HCT116 (cell line): ENCODE measurements around the gene RASSF7.

Source experiments
- CEBPB ChIP-seq: IDR thresholded peaks from 2 replicates; pipeline ENCODE4 v1.6.1; 2012; ENCODE audit warnings: low read depth
- EZH2 ChIP-seq: fragments of 200-600 bp; sonication (generic); IDR thresholded peaks from 2 replicates; pipeline ENCODE4 v1.6.1; 2017; ENCODE audit warnings: antibody characterized with exemption, mixed run types
- POLR2A ChIP-seq: IDR thresholded peaks from 2 replicates; pipeline ENCODE4 v1.7.0; 2011; ENCODE audit warnings: borderline replicate concordance; ENCODE audit not compliant: insufficient read depth, insufficient read length; ENCODE audit errors: extremely low read depth
- POLR2AphosphoS5 ChIP-seq: IDR thresholded peaks from 2 replicates; pipeline ENCODE4 v1.6.1; 2011; ENCODE audit warnings: mild to moderate bottlenecking, low read depth, low read length, moderate library complexity
- RAD21 ChIP-seq: IDR thresholded peaks from 2 replicates; pipeline ENCODE4 v1.6.1; 2012; ENCODE audit warnings: low read depth, mild to moderate bottlenecking
- REST ChIP-seq: IDR thresholded peaks from 2 replicates; pipeline ENCODE4 v1.6.1; 2012; ENCODE audit warnings: low read depth
- SP1 ChIP-seq: IDR thresholded peaks from 2 replicates; pipeline ENCODE4 v1.6.1; 2012; ENCODE audit warnings: low read depth
- TCF7L2 ChIP-seq: IDR thresholded peaks from 2 replicates; pipeline ENCODE4 v1.7.0; 2011; ENCODE audit warnings: borderline replicate concordance, inconsistent platforms; ENCODE audit not compliant: insufficient read depth, insufficient read length; ENCODE audit errors: extremely low read depth
- YY1 ChIP-seq: IDR thresholded peaks from 2 replicates; pipeline ENCODE4 v1.6.1; 2011; ENCODE audit warnings: low read length, low read depth, moderate library complexity, mild to moderate bottlenecking; ENCODE audit not compliant: insufficient replicate concordance; ENCODE audit errors: extremely low read depth
- ZFX ChIP-seq: fragments of 450-650 bp; IDR thresholded peaks from 2 replicates; pipeline ENCODE4 v1.6.1; 2017
- TF ChIP-seq, protein P1 (sequence below), 3 experiments: fragments of 200-600 bp in 1 of 3; sonication (generic) in 1 of 3; IDR thresholded peaks in 2 of 3; conservative IDR thresholded peaks in 1 of 3; 2 replicates each; pipeline ENCODE4 v1.5.1; 2012 to 2017; ENCODE audit warnings: low read depth in 2 of 3, low read length in 2 of 3, antibody characterized with exemption in 1 of 3, borderline replicate concordance in 1 of 3, control low read depth in 1 of 3, mild to moderate bottlenecking in 1 of 3, mixed read lengths in 1 of 3, mixed run types in 1 of 3, moderate library complexity in 1 of 3; ENCODE audit not compliant: insufficient read depth in 1 of 3
- TF ChIP-seq, protein P2 (sequence below): IDR thresholded peaks from 2 replicates; pipeline ENCODE4 v1.6.1; 2012
- TF ChIP-seq, protein P3 (sequence below): IDR thresholded peaks from 2 replicates; pipeline ENCODE4 v1.6.1; 2012

GRCh38 chr11:514606-515005 lies 46.2 kb upstream of the RASSF7 start:
- TF ChIP-seq POLR2A, result no peak
- TF ChIP-seq, protein P1, sequence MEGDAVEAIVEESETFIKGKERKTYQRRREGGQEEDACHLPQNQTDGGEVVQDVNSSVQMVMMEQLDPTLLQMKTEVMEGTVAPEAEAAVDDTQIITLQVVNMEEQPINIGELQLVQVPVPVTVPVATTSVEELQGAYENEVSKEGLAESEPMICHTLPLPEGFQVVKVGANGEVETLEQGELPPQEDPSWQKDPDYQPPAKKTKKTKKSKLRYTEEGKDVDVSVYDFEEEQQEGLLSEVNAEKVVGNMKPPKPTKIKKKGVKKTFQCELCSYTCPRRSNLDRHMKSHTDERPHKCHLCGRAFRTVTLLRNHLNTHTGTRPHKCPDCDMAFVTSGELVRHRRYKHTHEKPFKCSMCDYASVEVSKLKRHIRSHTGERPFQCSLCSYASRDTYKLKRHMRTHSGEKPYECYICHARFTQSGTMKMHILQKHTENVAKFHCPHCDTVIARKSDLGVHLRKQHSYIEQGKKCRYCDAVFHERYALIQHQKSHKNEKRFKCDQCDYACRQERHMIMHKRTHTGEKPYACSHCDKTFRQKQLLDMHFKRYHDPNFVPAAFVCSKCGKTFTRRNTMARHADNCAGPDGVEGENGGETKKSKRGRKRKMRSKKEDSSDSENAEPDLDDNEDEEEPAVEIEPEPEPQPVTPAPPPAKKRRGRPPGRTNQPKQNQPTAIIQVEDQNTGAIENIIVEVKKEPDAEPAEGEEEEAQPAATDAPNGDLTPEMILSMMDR (IDR thresholded peaks at IDR 0.05 in 2 of 3, conservative IDR thresholded peaks at IDR 0.05 in 1 of 3; ENCODE audit: borderline replicate concordance in 1 of 3, insufficient read depth in 1 of 3, low read depth in 2 of 3, low read length in 2 of 3), result no peak
- TF ChIP-seq SP1, result no peak
- TF ChIP-seq POLR2AphosphoS5, result no peak
- no peak for TF ChIP-seq EZH2
- TF ChIP-seq REST, result no peak
- TF ChIP-seq, protein P2, sequence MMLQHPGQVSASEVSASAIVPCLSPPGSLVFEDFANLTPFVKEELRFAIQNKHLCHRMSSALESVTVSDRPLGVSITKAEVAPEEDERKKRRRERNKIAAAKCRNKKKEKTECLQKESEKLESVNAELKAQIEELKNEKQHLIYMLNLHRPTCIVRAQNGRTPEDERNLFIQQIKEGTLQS, result no peak
- TF ChIP-seq YY1, result no peak
- TF ChIP-seq TCF7L2, result no peak
- no peak for TF ChIP-seq RAD21
- no peak for TF ChIP-seq ZFX
- TF ChIP-seq CEBPB, result no peak
- TF ChIP-seq, protein P3, sequence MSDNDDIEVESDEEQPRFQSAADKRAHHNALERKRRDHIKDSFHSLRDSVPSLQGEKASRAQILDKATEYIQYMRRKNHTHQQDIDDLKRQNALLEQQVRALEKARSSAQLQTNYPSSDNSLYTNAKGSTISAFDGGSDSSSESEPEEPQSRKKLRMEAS, result no peak
